Measurements from ENCODE around the gene KLHL25.
"Not testable (repeated sequence)": the region's sequence is repeated elsewhere in the genome, so short reads cannot be mapped to it uniquely, and the experiment has no call there.

KLHL25 gene

DNA sequence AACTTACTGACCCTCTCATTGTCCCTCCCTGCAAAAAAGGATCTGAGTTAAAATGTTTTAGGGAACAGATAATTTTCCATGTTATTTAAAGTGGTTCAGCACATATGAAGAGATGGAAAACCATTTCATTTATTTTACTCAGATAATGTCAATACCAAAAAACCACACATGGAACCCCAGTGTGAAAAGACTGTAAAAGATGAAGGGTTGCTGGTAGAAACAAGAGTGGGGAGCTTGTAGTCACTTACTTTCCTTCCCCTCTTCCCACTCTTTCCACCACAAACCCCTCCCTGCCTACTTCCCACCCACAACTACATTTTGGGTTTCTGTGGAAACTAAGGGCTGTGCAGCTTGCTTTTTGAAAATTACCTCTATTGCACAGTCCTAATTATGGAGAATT is 18.5 kb upstream of the KLHL25 start:
- ChIA-PET CTCF (interaction anchor here (0.9 to 2.6 kb wide), 2 partner anchors 18 to 28 kb away, joined by 5 to 6 read pairs; no protein-coding TSS in a partner anchor), POLR2A (no interaction called here)
- H3K4me3 ChIP-seq (ENCODE audit: low read depth, low read length): no peak overlapping the region
- TF ChIP-seq, protein P1, sequence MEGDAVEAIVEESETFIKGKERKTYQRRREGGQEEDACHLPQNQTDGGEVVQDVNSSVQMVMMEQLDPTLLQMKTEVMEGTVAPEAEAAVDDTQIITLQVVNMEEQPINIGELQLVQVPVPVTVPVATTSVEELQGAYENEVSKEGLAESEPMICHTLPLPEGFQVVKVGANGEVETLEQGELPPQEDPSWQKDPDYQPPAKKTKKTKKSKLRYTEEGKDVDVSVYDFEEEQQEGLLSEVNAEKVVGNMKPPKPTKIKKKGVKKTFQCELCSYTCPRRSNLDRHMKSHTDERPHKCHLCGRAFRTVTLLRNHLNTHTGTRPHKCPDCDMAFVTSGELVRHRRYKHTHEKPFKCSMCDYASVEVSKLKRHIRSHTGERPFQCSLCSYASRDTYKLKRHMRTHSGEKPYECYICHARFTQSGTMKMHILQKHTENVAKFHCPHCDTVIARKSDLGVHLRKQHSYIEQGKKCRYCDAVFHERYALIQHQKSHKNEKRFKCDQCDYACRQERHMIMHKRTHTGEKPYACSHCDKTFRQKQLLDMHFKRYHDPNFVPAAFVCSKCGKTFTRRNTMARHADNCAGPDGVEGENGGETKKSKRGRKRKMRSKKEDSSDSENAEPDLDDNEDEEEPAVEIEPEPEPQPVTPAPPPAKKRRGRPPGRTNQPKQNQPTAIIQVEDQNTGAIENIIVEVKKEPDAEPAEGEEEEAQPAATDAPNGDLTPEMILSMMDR (IDR thresholded peaks at IDR 0.05; ENCODE audit: insufficient read depth, low read length, missing control alignments): no peak
- DNase-seq (ENCODE audit: low read depth, low spot score): no peak

DNA sequence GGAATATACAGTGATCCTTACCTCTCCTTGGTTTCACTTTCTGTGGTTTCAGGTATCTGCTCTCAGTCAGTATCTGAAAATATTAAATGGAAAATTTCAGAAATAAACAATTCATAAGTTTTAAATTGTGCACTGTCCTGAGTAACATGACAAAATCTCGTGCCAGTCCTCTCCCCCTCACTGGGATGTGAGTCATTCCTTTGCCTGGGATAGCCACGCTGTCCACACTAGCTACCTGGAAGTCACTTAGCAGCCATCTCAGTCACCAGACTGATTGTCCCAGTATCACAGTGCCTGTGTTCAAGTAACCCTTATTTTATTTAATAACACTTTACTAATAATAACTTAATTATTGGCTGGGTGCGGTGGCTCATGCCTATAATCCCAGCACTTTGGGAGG is 15.3 kb upstream of the KLHL25 start:
- POLR2A ChIA-PET: no interaction called here
- DNase-seq (ENCODE audit: low read depth, low spot score): no peak
- CTCF ChIA-PET: no interaction called here
- TF ChIP-seq, protein P1 (IDR thresholded peaks at IDR 0.05; ENCODE audit: insufficient read depth, low read length, missing control alignments): no peak
- no peak overlapping the region for H3K4me3 ChIP-seq (ENCODE audit: low read depth, low read length)

- POLR2A ChIA-PET: no interaction called here
- DNase-seq (ENCODE audit: low read depth, low spot score): no peak
- TF ChIP-seq, protein P1 (IDR thresholded peaks at IDR 0.05; ENCODE audit: insufficient read depth, low read length, missing control alignments): no peak
- CTCF ChIA-PET: no interaction called here
- no peak overlapping the region for H3K4me3 ChIP-seq (ENCODE audit: low read depth, low read length)
Observed at GRCh38 chr15:85805420-85805819, 10.7 kb upstream of the KLHL25 start.

- H3K4me3 ChIP-seq (ENCODE audit: low read depth, low read length): no peak overlapping the region
- TF ChIP-seq, protein P1 (IDR thresholded peaks at IDR 0.05; ENCODE audit: insufficient read depth, low read length, missing control alignments): no peak
- DNase-seq (ENCODE audit: low read depth, low spot score): no peak
- POLR2A ChIA-PET: no interaction called here
- CTCF ChIA-PET: interaction anchor here (2.0 to 2.7 kb wide), 2 partner anchors 11 to 18 kb away, joined by 5 to 7 read pairs; no protein-coding TSS in a partner anchor
Observed at GRCh38 chr15:85804481-85805170, 9.9 kb upstream of the KLHL25 start.

DNA sequence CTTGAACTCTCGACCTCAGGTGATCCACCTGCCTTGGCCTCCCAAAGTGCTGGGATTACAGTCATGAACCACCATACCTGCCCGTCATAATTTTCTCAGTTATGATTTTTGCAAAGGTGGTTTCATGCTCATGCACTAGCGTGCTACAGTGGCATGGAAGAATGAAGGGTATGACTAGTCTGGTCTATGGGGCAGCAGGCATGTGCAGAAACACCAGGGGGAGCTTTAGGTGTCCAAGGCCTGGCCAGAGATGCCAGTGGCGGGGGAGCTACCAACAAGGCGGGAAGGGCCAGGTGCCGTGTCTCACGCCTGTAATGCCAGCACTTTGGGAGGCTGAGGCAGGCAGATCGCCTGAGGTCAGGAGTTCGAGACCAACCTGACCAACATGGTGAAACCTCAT is 7.9 kb upstream of the KLHL25 start:
- CTCF ChIA-PET: interaction anchor here (2.2 to 2.7 kb wide), 2 partner anchors 13 to 39 kb away, joined by 7 to 12 read pairs; no protein-coding TSS in a partner anchor
- TF ChIP-seq, protein P1 (IDR thresholded peaks at IDR 0.05; ENCODE audit: insufficient read depth, low read length, missing control alignments): peak; percentile 9
- DNase-seq (ENCODE audit: low read depth, low spot score); POLR2A ChIA-PET; H3K4me3 ChIP-seq (ENCODE audit: low read depth, low read length): not testable (repeated sequence)

- POLR2A ChIA-PET: no interaction called here
- no peak overlapping the region for H3K4me3 ChIP-seq (ENCODE audit: low read depth, low read length)
- no peak for DNase-seq (ENCODE audit: low read depth, low spot score)
- TF ChIP-seq, protein P1 (IDR thresholded peaks at IDR 0.05; ENCODE audit: insufficient read depth, low read length, missing control alignments): no peak
- CTCF ChIA-PET: interaction anchor here (0.8 to 3.0 kb wide), 3 partner anchors 8 to 30 kb away, joined by 4 to 8 read pairs (median 6); no protein-coding TSS in a partner anchor
Observed at GRCh38 chr15:85800478-85801123, 5.9 kb upstream of the KLHL25 start.

DNA sequence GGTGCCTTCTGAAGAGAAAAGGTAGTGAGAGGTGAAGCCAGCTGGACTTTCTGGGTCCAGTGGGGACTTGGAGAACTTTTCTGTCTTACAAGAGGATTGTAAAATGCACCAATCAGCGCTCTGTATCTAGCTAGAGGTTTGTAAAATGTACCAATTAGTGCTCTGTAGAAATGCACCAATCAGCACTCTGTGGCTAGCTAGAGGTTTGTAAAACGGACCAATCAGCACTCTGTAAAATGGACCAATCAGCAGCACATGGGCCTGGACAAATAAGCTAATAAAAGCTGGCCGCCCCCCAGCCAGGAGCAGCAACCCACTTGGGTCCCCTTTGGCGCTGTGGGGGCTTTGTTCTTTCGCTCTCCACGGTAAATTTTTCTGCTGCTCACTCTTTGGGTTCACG is 1.6 kb upstream of the KLHL25 start:
- POLR2A ChIA-PET; H3K4me3 ChIP-seq (ENCODE audit: low read depth, low read length); DNase-seq (ENCODE audit: low read depth, low spot score): not testable (repeated sequence)
- CTCF ChIA-PET: interaction anchor here (1.2 kb wide), 1 partner anchor 44 kb away, joined by 7 read pairs; no protein-coding TSS in a partner anchor

All from AG04449 (cell line).